Stimulated activated CD4-positive, alpha-beta T cell treated with anti-CD3 and anti-CD28 coated beads, Interleukin-2, amount 100 ng/mL, for 4 hours (primary cell): ENCODE results near the gene DSP.

Source experiments
- DNase-seq: peaks from one replicate; pipeline ENCODE4 v3.0.0-alpha.2; 2020; ENCODE audit warnings: low read depth

DSP gene

DNA sequence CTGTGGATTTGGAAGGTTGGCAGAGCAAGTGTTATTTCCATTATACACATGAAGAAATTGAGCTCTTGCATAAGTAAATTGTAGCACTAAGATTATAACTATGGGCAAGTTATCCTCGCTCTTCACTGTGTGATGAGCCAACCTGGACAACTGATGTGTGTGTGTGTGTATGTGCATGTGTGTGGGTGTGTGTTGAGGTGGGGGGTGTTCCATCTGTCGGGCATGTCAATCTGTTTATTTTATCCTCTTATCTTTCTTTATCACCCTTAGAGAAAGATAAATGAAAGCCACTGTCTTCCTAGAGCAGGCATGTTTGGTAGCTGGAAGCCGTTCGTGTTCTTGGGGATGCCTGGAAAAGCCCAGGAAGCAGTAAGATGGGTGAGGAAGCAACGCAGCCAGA is 3.0 kb upstream of the DSP start:
- DNase-seq = no peak

DNA sequence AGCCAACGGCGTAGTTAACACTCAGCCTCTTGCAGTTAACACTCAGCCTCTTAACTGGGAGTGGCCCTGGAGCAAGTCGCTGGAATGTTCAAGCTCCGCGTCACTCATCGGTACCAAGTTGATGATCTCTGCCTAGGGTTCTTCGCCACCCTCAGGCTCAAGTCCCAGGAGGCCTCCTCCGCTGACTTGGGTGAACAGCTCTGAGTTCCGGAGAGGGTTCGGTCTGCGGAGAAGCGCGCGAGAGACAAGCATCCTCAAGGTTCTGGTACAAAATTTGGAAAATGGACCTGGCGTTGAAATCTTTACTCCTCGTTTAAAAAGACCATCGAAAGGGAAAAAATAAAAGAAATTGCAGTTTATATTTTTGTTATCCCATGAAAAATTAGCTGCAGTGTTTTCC is 876 bp upstream of the DSP start:
- DNase-seq = no peak

DNA sequence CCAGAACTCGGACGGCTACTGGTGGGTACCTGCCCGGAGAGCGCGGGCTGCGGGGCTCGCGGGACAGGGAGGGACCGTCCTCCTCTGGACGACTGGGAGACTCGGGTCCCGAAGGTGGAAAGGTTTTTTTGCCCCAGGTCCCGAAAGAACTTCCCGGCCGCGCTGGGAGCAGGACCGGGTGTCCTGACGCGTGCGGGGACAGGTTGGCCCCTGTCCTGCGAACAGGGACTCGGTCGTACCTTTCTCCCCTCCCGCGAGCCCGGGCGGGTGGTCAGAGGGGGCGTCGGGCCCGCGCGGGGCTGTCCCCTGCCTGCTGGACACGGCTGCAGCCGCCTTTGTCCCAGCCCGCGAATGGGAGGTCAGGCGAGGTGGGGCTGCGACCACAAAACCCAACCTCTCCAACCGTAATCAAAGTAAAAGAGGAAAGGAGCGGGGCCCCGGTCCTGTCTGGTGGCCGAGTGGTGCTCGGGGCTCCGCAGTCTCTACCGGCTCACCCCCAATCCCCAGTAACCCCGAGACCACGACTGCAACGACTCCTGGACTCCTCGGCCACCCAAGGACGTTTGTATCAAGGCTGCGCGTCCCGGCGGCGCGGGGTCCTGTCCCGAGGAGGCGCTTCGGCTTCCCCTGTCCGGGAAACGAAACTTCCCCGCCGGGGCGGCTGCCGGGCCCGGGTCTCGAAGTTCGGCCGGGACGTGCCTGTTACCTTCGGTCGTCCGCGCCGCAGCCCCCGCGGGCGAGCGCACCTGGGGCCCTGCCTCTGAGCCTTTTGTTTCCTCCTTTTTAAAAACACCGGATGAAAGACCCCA is 798 bp downstream of the DSP start:
- DNase-seq = no peak

GRCh38 chr6:7542874-7543624 is 1.6 kb downstream of the DSP start:
- DNase-seq = no peak

DNA sequence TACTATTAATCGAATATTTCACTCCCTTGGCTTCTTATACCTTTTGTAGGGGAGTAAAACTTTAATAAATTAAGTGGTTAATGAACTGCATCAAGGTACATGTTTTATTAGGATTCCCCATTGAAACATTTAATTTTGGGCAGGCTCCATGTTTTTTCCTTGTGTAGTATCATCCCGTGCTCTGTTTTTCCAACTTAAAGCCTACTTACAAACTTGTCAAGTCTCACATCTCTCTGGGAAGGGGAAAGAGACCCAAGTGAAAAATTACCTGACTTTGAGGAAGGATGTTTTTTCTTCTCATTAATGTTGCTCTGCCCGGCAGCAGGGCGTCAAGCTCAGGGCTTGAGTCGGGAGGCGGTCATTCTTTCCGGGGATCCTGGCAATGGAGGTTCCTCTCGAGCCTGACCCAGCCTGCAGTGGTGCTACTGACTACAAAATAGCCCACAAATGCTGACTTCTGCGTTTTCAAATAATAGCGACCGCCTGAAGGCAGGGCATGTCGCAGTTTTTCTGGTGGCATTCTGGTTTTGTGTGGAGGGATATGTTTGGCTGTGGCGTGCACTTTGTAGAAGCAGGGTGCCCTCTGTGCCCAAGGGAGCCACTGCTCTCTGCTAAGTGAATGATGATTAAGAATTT is 2.4 kb downstream of the DSP start:
- no peak for DNase-seq

DNA sequence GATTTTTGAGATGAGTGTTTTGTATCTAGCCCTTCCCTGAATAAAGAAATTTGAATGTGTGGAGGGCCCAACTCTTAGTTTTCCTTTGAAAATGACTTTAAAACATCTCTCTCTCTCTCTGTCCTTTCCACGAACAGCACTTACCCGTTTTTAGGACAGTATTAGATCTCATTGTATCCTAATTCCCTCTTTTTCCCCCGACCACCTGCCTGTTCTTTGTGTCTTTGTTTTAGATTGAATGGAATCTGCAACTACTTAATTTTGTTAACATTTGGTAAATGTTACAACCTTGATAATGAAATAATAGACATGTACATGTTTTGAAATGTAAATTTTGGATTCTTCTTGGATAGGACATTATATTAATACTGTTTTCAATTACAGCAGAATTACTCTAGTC is 3.1 kb downstream of the DSP start:
- DNase-seq = no peak

- DNase-seq = no peak
Measured at GRCh38 chr6:7545316-7546019, 4.0 kb downstream of the DSP start.

DNA sequence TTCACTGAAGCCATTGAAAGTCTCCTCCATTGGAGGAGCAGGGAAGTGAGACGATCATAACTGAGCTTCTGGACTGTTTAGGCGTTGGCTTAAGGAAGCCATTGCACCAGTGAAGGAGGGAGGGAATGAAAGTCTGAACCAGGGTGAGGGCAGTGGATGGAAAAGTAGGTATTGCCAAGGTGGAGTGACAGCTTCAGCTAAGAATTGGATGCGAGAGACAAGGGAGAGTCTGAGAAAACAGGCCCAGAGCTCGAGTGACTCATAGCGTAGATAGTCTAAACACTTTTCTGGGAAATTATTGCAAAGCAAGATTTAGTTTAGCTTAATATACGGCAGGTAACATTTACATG is 4.5 kb downstream of the DSP start:
- DNase-seq = no peak

GRCh38 chr6:7546383-7546782 is 4.9 kb downstream of the DSP start:
- DNase-seq = no peak

DNA sequence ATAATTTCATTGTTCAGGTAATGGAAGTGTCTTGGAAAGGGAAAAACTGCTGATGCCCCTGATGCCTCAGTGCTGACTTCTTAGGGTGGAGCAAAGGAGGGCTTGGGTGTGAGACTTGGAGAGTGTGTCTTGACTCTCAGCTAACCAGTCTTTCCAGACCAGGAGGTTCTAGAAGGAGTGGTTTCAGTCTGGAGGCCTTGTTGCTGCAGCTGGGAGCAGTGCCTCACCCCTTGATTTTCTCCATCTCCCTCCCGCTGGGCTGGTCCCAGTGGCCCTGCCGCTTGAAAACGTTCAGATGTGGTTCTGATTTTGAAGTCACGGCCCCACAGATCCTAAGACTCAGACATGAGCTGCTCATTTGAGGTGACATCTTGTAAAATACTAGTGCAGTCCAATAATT is 5.4 kb downstream of the DSP start:
- no peak for DNase-seq

DNA sequence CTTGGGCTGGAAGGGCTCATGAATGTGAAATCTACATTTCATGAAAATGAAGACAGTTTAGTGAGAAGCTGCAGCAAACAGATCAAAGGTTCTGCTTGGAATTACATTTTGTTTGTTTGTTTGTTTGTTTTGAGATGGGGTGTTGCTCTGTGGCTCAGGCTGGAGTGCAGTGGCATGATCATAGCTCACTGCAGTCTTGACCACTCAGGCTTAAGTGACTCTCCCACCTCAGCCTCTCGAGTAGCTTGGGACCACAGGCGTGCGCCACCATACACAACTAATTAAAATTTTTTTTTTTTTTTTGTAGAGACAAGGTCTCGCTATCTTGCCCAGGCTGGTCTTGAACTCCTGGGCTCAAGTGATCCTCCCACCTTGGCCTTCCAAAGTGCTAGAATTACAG is 5.8 kb downstream of the DSP start:
- no peak for DNase-seq

DNA sequence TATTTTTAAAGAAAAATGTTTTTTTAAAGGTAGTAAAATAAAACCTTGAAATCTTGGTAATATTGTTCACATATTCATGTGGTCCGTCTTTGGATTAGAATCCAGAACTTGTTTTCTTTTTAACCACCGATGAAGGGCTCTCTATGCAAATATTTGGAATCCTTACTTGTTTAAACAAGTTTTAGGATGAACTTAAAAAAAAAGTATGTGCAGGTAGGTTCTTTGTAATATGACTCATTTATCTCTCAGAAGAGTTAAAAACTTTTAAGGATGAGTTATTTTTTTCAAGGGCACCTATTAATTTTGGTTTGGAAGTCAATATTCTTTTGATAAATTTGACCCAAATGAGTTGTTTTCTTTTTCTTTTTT is 8.9 kb downstream of the DSP start:
- no peak for DNase-seq

GRCh38 chr6:7554533-7555275 is 13.2 kb downstream of the DSP start:
- no peak for DNase-seq

DNA sequence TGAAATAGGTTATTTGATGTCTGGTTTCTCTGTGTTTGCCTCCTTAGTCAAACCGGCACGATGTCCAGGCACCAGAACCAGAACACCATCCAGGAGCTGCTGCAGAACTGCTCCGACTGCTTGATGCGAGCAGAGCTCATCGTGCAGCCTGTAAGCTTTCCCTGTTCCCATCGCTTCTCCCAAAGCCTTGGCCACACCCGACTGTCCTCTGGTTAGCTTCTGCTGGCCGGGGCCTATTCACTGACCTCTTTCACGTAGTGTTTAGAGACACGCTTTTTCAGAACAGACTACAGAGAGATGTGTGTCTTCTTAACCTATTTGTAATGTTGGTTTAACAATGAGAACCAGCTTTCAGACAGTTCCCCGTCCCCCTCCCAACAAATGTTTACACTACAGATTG is 14.2 kb downstream of the DSP start:
- no peak for DNase-seq

GRCh38 chr6:7556394-7557106 is 15.1 kb downstream of the DSP start:
- no peak for DNase-seq

- DNase-seq = no peak
Measured at GRCh38 chr6:7557652-7558051, 16.2 kb downstream of the DSP start.

- no peak for DNase-seq
Measured at GRCh38 chr6:7558781-7559180, 17.3 kb downstream of the DSP start.

- DNase-seq = no peak
Measured at GRCh38 chr6:7559196-7559595, 17.7 kb downstream of the DSP start.

- DNase-seq = no peak
Measured at GRCh38 chr6:7559651-7560385, 18.3 kb downstream of the DSP start.

DNA sequence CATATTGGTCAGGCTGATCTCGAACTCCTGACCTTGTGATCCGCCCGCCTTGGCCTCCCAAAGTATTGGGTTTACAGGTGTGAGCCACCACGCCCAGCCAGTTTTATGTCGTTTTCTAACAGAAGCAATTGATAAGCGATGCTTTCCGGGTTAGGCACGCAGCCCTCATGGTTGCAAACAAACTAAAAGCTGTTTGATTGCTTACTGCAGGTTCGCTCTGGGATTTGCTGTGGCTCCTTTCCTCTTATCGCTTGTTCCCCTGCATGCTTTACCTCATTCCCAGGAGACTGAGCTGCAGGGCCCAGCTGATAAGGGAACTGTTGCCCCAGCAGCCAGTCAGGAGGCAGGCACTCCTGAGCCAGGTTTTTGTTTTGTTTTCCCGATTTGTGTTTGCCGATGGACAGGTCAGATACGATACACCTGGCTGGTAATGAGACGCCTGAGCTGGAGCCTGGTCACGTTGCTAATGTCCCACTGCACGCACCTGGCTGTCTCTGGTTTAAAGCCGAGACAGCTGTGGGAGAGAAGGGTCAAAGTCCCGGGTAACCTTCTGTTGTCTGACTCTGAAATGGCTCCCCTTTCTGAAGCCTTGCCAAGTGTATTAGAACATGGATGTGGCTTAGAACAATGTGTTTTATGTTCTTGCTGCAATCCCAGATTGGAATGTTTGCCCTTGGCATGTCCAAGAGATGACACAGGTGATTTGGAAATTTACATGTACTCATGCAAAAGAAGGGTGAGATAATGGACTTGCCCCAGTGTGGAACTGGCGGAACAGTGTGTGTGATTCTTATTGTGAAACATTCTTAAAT is 19.9 kb downstream of the DSP start:
- no peak for DNase-seq
